Gastroesophageal sphincter (tissue), 3 donors: ENCODE results near the gene SMARCA4.

ENCODE experiments used
- EP300 ChIP-seq: sonication (generic); formaldehyde crosslinking; IDR thresholded peaks from one replicate; pipeline ENCODE4 v1.6.1; 2017; ENCODE audit warnings: antibody characterized with exemption, mild to moderate bottlenecking
- POLR2A ChIP-seq, 2 donors: fragments of 450-650 bp; IDR thresholded peaks; one replicate each; pipeline ENCODE4 v1.6.1; 2017; ENCODE audit warnings: antibody characterized with exemption in 2 of 2, mild to moderate bottlenecking in 2 of 2, moderate library complexity in 1 of 2
- POLR2AphosphoS5 ChIP-seq: sonication (generic); formaldehyde crosslinking; IDR thresholded peaks from one replicate; pipeline ENCODE4 v1.6.1; 2017; ENCODE audit warnings: antibody characterized with exemption
- TF ChIP-seq, protein P1 (sequence below), 4 experiments: fragments of 200-600 bp in 2 of 4; fragments of 450-650 bp in 2 of 4; sonication (generic) in 1 of 4; IDR thresholded peaks; one replicate each; pipeline ENCODE4 v1.5.1; 2017 to 2019; ENCODE audit warnings: antibody characterized with exemption in 4 of 4, mild to moderate bottlenecking in 2 of 4, moderate library complexity in 2 of 4

GRCh38 chr19:10916602-10917001 lies 44.2 kb upstream of the SMARCA4 start:
- no peak for TF ChIP-seq POLR2A (IDR thresholded peaks at IDR 0.05)
- TF ChIP-seq, protein P1, sequence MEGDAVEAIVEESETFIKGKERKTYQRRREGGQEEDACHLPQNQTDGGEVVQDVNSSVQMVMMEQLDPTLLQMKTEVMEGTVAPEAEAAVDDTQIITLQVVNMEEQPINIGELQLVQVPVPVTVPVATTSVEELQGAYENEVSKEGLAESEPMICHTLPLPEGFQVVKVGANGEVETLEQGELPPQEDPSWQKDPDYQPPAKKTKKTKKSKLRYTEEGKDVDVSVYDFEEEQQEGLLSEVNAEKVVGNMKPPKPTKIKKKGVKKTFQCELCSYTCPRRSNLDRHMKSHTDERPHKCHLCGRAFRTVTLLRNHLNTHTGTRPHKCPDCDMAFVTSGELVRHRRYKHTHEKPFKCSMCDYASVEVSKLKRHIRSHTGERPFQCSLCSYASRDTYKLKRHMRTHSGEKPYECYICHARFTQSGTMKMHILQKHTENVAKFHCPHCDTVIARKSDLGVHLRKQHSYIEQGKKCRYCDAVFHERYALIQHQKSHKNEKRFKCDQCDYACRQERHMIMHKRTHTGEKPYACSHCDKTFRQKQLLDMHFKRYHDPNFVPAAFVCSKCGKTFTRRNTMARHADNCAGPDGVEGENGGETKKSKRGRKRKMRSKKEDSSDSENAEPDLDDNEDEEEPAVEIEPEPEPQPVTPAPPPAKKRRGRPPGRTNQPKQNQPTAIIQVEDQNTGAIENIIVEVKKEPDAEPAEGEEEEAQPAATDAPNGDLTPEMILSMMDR (IDR thresholded peaks at IDR 0.05): no peak
- TF ChIP-seq EP300: no peak
- TF ChIP-seq POLR2AphosphoS5: no peak
